Brain microvascular endothelial cell (primary cell): ENCODE data around the gene S100A5.
"Not testable (repeated sequence)": the region's sequence is repeated elsewhere in the genome, so short reads cannot be mapped to it uniquely, and the experiment has no call there.

Experiments
- DNase-seq: peaks from one replicate; pipeline ENCODE4 v3.0.0-alpha.2; 2020
- H3K27ac ChIP-seq: fragments of 250-450 bp; sonication (Bioruptor Pico); 2 replicates; pipeline ENCODE4 v1.5.1; 2020; ENCODE audit warnings: mild to moderate bottlenecking, moderate library complexity
- H3K27me3 ChIP-seq: fragments of 250-450 bp; sonication (Bioruptor Pico); replicated peaks from 2 replicates; pipeline ENCODE4 v1.5.1; 2020; ENCODE audit warnings: mild to moderate bottlenecking
- H3K36me3 ChIP-seq: fragments of 250-450 bp; sonication (Bioruptor Pico); replicated peaks from 2 replicates; pipeline ENCODE4 v1.5.1; 2020; ENCODE audit warnings: mild to moderate bottlenecking
- H3K4me3 ChIP-seq: 2 replicates; pipeline ENCODE4 v1.5.1; 2011; ENCODE audit warnings: low read depth, mild to moderate bottlenecking, control low read depth, low read length, moderate library complexity
- in situ Hi-C: cut with HindIII; loops from 2 replicates; pipeline ENCODE4 v1.10.0; 2017; ENCODE audit warnings: low sequenced_read_pairs, low pct_ligation_motif_present
- TF ChIP-seq, protein P1 (sequence below): IDR thresholded peaks from 2 replicates; pipeline ENCODE4 v1.5.1; 2011; ENCODE audit warnings: low read depth, mild to moderate bottlenecking, moderate library complexity, low read length, control low read depth, inconsistent platforms; ENCODE audit errors: missing control alignments

The S100A5 gene

GRCh38 chr1:153583976-153584375 lies 43.2 kb upstream of the S100A5 start:
- Histone ChIP-seq H3K27me3 (no peaks in the 10 kb centered on the region), H3K4me3 (no peak overlapping the region), H3K36me3 (no peaks in the 10 kb centered on the region), H3K27ac (no peak overlapping the region)
- in situ Hi-C loops = no loop called here
- TF ChIP-seq, protein P1, sequence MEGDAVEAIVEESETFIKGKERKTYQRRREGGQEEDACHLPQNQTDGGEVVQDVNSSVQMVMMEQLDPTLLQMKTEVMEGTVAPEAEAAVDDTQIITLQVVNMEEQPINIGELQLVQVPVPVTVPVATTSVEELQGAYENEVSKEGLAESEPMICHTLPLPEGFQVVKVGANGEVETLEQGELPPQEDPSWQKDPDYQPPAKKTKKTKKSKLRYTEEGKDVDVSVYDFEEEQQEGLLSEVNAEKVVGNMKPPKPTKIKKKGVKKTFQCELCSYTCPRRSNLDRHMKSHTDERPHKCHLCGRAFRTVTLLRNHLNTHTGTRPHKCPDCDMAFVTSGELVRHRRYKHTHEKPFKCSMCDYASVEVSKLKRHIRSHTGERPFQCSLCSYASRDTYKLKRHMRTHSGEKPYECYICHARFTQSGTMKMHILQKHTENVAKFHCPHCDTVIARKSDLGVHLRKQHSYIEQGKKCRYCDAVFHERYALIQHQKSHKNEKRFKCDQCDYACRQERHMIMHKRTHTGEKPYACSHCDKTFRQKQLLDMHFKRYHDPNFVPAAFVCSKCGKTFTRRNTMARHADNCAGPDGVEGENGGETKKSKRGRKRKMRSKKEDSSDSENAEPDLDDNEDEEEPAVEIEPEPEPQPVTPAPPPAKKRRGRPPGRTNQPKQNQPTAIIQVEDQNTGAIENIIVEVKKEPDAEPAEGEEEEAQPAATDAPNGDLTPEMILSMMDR = no peak
- no peak for DNase-seq

- DNase-seq, H3K27me3 ChIP-seq, H3K27ac ChIP-seq, in situ Hi-C loops, H3K4me3 ChIP-seq, H3K36me3 ChIP-seq: not testable (repeated sequence)
These were observed 42.8 kb upstream of the S100A5 start for GRCh38 chr1:153583514-153583913.

- H3K4me3 ChIP-seq, DNase-seq, H3K27ac ChIP-seq, H3K36me3 ChIP-seq, in situ Hi-C loops, H3K27me3 ChIP-seq: not testable (repeated sequence)
These were observed 42.1 kb upstream of the S100A5 start for GRCh38 chr1:153582836-153583235.

GRCh38 chr1:153578936-153579335 lies 38.2 kb upstream of the S100A5 start:
- no peaks in the 10 kb centered on the region for H3K36me3 ChIP-seq
- no peak overlapping the region for H3K4me3 ChIP-seq
- in situ Hi-C loops = no loop called here
- TF ChIP-seq, protein P1 = no peak
- no peak overlapping the region for H3K27ac ChIP-seq
- no peak for DNase-seq
- no peaks in the 10 kb centered on the region for H3K27me3 ChIP-seq

- no peak for DNase-seq
- TF ChIP-seq, protein P1 = no peak
- no peaks in the 10 kb centered on the region for H3K27me3 ChIP-seq
- in situ Hi-C loops = no loop called here
- H3K4me3 ChIP-seq = no peak overlapping the region
- H3K27ac ChIP-seq = no peak overlapping the region
- no peaks in the 10 kb centered on the region for H3K36me3 ChIP-seq
These were observed 37.8 kb upstream of the S100A5 start for GRCh38 chr1:153578490-153578889.

GRCh38 chr1:153577624-153578051 lies 36.9 kb upstream of the S100A5 start:
- no peak overlapping the region for H3K4me3 ChIP-seq
- DNase-seq = no peak
- TF ChIP-seq, protein P1 = no peak
- H3K36me3 ChIP-seq = no peaks in the 10 kb centered on the region
- in situ Hi-C loops = no loop called here
- H3K27me3 ChIP-seq = no peaks in the 10 kb centered on the region
- H3K27ac ChIP-seq = no peak overlapping the region

DNA sequence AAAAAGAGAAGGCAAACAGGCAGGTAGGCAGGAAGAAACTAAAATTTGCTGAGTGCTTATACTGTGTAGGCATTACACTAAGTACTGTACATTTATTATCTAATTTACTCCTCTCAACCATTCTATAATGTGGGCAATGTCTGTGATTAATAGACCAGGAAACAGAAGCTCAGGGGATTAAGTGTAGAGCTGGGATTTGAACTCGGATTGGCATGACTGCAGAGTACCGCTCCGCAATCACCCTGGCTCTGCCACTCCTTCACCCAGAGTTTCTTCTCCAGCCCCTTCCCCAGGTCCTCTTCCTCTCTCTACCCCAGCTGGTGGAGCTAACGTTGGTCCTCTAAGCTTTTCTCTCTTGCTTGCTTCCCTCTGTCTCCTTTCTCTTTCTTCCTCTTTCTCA lies 36.4 kb upstream of the S100A5 start:
- in situ Hi-C loops = no loop called here
- no peaks in the 10 kb centered on the region for H3K36me3 ChIP-seq
- H3K27ac ChIP-seq = no peak overlapping the region
- H3K27me3 ChIP-seq = no peaks in the 10 kb centered on the region
- TF ChIP-seq, protein P1 = no peak
- H3K4me3 ChIP-seq = no peak overlapping the region
- DNase-seq = no peak

DNA sequence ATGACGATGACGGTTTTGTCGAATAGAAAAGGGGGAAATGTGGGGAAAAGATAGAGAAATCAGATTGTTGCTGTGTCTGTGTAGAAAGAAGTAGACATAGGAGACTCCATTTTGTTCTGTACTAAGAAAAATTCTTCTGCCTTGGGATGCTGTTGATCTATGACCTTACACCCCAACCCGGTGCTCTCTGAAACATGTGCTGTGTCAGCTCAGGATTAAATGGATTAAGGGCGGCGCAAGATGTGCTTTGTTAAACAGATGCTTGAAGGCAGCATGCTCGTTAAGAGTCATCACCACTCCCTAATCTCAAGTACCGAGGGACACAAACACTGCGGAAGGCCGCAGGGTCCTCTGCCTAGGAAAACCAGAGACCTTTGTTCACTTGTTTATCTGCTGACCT lies 34.8 kb upstream of the S100A5 start:
- in situ Hi-C loops, H3K4me3 ChIP-seq, H3K36me3 ChIP-seq: not testable (repeated sequence)

GRCh38 chr1:153575081-153575491 lies 34.4 kb upstream of the S100A5 start:
- DNase-seq, H3K27ac ChIP-seq, H3K4me3 ChIP-seq, H3K27me3 ChIP-seq, H3K36me3 ChIP-seq, in situ Hi-C loops: not testable (repeated sequence)

More for the DNA sequence above, 34.8 kb upstream of the S100A5 start:
- DNase-seq, H3K27me3 ChIP-seq, H3K27ac ChIP-seq: not testable (repeated sequence)
